ENCODE results near the gene TTLL1.
A peak's percentile ranks its signal among the peaks of the same experiment; 100 is the strongest.
"Not testable (repeated sequence)": the region's sequence is repeated elsewhere in the genome, so short reads cannot be mapped to it uniquely, and the experiment has no call there.

TTLL1 gene

GRCh38 chr22:43013355-43014315 is 75.6 kb downstream of the TTLL1 start:
- no peak for DNase-seq (ENCODE audit: low read depth)

- DNase-seq (ENCODE audit: low read depth) = no peak
Measured at GRCh38 chr22:43012390-43012789, 76.8 kb downstream of the TTLL1 start.

DNA sequence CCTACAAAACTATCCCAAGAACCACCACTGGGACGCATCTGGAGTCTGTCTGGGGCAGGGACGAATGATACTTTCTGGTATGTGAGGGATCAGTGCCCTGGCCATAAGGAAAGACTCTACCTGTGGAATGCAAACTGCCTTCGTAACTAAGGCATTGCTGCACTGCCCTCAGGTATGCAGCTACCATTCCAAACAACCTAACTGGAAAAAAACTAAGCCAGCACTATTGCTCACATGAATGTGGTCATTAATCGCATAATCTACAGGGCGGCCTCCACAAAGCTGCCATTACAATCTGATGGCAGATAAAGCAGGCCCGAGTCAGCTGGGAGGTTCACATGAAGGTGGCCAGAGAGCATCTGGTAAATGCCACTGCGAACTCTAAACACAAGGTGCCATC is 78.1 kb downstream of the TTLL1 start:
- no peak for DNase-seq (ENCODE audit: low read depth)

- no peak for DNase-seq (ENCODE audit: low read depth)
Measured at GRCh38 chr22:43009444-43009843, 79.7 kb downstream of the TTLL1 start.

- DNase-seq (ENCODE audit: low read depth) = no peak
Measured at GRCh38 chr22:43008921-43009320, 80.3 kb downstream of the TTLL1 start.

- DNase-seq (ENCODE audit: low read depth) = no peak
Measured at GRCh38 chr22:43008509-43008908, 80.7 kb downstream of the TTLL1 start.

- DNase-seq (ENCODE audit: low read depth) = no peak
Measured at GRCh38 chr22:43007519-43008102, 81.6 kb downstream of the TTLL1 start.

DNA sequence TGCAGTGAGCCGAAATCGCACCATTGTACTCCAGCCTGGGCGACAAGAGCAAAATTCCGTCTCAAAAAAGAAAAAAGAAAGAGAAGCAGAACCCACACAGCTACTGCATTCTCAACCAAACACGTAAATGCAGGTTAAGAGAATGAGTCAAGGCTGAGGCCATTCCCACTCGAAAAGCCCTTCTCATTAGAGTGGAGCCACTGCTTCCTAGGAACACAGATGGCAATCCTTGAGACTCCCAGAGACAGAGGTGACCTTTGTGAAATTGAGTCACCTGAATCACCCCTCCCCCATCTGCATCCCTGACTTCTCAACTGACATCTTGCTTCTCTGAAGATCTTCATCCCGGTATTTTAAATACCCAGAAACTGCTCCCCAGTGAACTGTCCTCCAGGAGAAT is 82.4 kb downstream of the TTLL1 start:
- DNase-seq (ENCODE audit: low read depth) = no peak

GRCh38 chr22:43006016-43006505 is 83.1 kb downstream of the TTLL1 start:
- no peak for DNase-seq (ENCODE audit: low read depth)

DNA sequence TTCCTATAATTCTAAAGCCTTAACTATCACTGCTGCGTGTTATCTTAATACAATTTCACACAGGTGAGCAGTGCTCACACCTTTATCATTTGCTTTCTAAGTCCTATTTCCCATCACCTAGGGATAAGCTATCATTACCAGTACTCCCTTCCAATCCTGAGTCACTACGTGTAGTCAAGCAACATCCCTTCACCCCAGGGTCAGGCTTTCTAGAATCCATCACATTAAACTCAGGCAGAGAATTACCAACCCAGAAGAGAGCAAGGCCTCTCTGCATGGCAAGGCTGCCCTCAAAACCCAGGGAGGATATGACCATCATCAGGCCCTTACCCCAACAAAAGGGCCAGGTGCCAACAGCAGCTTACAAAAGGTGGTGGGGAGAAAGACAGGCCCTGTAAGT is 84.1 kb downstream of the TTLL1 start:
- DNase-seq (ENCODE audit: low read depth) = no peak

- no peak for DNase-seq (ENCODE audit: low read depth)
Measured at GRCh38 chr22:43004362-43005035, 84.7 kb downstream of the TTLL1 start.

GRCh38 chr22:43002202-43002586 is 87.0 kb downstream of the TTLL1 start:
- DNase-seq (ENCODE audit: low read depth) = no peak

DNA sequence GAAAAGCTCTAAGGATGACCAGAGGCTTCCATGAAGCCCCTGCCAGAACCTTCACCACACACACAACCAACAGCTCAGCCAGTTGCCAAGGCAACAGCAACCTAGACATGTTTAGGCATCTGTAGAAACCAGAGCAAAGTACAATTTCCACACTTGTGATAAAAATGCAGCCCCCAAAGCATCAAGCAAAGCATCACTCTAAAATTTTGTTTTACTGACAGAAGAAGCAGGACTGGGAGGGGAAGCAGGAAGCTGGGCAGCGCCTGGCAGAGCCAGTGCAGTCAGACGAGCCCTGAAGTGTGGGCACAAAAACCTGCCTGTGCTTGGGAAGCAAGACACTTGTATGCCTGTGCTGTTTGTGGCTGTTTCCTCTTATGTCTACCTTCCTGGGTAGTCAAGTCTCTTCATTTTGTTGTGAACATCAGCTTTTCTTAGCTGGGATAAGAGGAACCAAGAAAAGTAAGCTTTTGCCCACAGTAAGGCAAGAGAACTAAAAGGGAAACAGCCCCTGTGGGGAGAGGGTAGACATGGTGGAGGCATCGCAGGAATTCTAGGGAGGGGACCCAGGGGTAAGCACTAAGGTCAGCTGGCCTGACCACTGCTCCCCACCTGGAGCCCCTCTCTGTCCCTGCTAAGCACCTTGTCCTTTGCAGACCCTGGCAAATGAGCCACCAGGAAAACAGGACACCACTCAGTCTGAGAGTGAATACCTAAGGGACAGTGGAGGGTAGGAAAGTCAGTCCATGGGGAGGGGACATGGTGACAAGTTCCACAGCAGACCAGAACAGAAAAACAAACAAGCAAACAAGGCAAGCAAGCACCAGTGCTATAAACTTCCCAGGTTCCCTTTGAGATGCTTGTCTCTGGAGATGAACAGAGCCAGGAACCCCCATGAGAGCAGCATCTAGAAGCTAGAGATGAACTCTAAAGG is 87.7 kb downstream of the TTLL1 start:
- no peak for DNase-seq (ENCODE audit: low read depth)

GRCh38 chr22:43000441-43001175 is 88.6 kb downstream of the TTLL1 start:
- DNase-seq (ENCODE audit: low read depth) = peak; percentile 36

- no peak for DNase-seq (ENCODE audit: low read depth)
Measured at GRCh38 chr22:42997582-42998090, 91.6 kb downstream of the TTLL1 start.

GRCh38 chr22:42996646-42997365 is 92.4 kb downstream of the TTLL1 start:
- DNase-seq (ENCODE audit: low read depth) = no peak

DNA sequence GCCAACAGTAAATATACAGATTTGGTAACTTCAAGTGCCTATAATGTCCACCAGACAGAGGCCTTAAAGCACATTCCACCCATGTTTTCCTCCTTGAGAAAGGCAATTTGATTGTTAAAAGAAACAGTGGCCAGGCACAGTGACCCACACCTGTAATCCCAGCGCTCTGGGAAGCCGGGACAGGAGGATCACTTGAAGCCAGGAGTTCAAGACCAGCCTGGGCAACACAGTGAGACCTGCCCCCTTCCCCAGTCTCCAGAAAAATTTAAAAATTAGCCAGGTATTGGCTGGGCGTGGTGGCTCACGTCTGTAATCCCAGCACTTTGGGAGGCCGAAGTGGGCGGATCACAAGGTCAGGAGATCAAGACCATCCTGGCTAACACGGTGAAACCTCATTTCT is 93.5 kb downstream of the TTLL1 start:
- not testable (repeated sequence) for DNase-seq (ENCODE audit: low read depth)

DNA sequence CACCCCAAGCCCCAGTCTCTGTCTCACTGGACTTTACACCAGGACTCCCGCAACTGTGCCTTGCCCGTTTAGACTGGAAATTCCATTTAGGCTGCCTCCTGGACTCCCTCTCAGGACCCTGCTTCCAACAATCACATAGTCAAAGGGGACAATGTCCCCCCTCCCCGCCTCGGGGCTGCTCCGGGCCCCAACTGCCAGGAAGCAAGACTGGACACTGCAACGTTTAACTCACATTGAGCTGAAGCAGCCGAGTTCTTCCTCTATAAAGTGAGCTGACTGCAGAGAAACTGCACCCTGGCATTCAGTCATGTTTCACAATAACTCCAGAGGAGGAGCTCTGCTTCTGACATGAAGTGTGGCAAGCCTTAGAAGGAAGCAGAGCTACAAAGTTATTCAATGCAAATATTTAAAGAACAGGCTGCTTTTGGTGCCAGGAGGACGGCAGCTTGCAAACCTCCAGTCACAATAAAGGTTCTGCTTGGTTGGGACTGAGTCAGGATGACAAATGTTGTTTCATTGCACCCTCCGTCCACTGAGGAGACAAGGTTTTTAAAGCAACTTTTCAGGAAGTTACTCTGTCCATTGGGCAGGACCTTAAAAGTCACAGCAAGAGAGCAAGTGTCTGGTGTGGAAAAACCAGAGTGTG is 94.2 kb downstream of the TTLL1 start:
- no peak for DNase-seq (ENCODE audit: low read depth)

GRCh38 chr22:42994276-42994916 is 94.8 kb downstream of the TTLL1 start:
- DNase-seq (ENCODE audit: low read depth) = no peak

Measured in stimulated activated CD8-positive, alpha-beta memory T cell treated with anti-CD3 and anti-CD28 coated beads, Interleukin-4, amount 100 ng/mL, for 24 hours (primary cell).